Parathyroid adenoma (tissue), 2 donors: ENCODE measurements around the gene SOX18.

Source experiments
- H2AFZ ChIP-seq: fragments of 300-600 bp; sonication (generic); one replicate; pipeline ENCODE4 v1.7.0; 2017; ENCODE audit warnings: antibody characterized with exemption, mild to moderate bottlenecking
- H3K27ac ChIP-seq: fragments of 300-600 bp; sonication (generic); one replicate; pipeline ENCODE4 v1.7.0; 2017
- H3K27me3 ChIP-seq: fragments of 300-600 bp; sonication (generic); one replicate; pipeline ENCODE4 v1.7.0; 2017; ENCODE audit warnings: low read length; ENCODE audit not compliant: control insufficient read depth, insufficient read depth
- H3K36me3 ChIP-seq: fragments of 300-600 bp; sonication (generic); one replicate; pipeline ENCODE4 v1.7.0; 2017; ENCODE audit warnings: low read length; ENCODE audit not compliant: control insufficient read depth, insufficient read depth
- H3K4me1 ChIP-seq: fragments of 300-600 bp; sonication (generic); one replicate; pipeline ENCODE4 v1.7.0; 2017; ENCODE audit warnings: control low read depth
- H3K4me2 ChIP-seq: fragments of 300-600 bp; sonication (generic); one replicate; pipeline ENCODE4 v1.7.0; 2017; ENCODE audit warnings: low read length
- H3K4me3 ChIP-seq: fragments of 300-600 bp; sonication (generic); one replicate; pipeline ENCODE4 v1.7.0; 2017; ENCODE audit warnings: low read depth, low read length
- H3K79me2 ChIP-seq: fragments of 300-600 bp; sonication (generic); one replicate; pipeline ENCODE4 v1.7.0; 2017; ENCODE audit warnings: control low read depth
- H3K9ac ChIP-seq: fragments of 300-600 bp; sonication (generic); one replicate; pipeline ENCODE4 v1.7.0; 2017; ENCODE audit warnings: mild to moderate bottlenecking
- H3K9me3 ChIP-seq: fragments of 300-600 bp; sonication (generic); one replicate; pipeline ENCODE4 v1.7.0; 2017; ENCODE audit warnings: low read length; ENCODE audit not compliant: control insufficient read depth
- TF ChIP-seq, protein P1 (sequence below): fragments of 300-600 bp; sonication (generic); IDR thresholded peaks from one replicate; pipeline ENCODE4 v1.7.0; 2017; ENCODE audit warnings: antibody characterized with exemption, mild to moderate bottlenecking
- donor health status: primary hyperparathyroidism.

SOX18 gene

DNA sequence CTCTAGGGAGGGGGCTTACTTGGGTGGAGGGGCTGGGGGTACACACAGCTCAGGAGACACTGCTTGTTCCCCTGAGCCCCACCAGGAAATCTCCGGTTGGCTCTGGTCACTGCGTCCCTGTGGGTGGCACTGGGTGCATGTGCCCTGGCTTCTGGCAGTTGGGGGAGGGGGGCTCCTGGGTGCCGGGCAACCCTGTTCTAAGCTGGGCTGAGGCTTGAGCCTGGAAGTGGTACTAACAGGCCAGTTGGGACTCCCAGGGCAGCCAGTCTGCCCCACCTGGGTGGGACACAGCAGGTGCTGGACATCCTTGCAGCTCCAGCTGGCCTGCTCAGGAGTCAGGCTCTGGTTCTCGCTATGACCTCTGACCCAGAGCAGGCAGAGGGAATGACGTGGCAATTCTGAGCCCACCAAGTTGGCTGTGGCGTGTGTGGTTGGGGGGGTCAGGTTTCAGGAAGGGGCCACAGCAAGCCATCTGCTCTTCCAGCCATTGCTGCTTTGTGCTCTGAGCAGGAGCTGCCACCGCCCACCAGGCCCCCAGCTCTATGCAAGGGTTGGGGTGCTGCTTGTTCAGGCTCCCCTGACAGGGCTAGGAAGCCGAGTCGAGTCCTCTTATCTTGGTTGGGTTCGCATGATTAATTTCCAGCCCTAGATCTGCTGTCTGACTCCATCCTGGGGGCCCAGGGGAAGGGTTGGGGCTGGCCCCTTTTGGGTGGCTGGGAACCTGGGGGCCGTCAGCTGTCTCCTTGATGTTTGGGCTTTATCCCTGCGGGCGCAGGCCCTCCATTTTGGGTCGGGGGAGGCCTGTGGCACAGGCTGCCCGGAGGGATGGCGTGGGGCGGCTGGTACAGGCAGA is 12.9 kb downstream of the SOX18 start:
- Histone ChIP-seq H3K9me3 (no peaks in the 10 kb centered on the region), H2AFZ (no peak overlapping the region), H3K4me2 (no peak overlapping the region), H3K79me2 (no peaks in the 10 kb centered on the region), H3K36me3 (no peaks in the 10 kb centered on the region), H3K27ac (no peak overlapping the region), H3K4me1 (peaks cover 4% of the 10 kb centered on the region), H3K9ac (no peak overlapping the region), H3K27me3 (no peaks in the 10 kb centered on the region), H3K4me3 (no peak overlapping the region)
- TF ChIP-seq, protein P1, sequence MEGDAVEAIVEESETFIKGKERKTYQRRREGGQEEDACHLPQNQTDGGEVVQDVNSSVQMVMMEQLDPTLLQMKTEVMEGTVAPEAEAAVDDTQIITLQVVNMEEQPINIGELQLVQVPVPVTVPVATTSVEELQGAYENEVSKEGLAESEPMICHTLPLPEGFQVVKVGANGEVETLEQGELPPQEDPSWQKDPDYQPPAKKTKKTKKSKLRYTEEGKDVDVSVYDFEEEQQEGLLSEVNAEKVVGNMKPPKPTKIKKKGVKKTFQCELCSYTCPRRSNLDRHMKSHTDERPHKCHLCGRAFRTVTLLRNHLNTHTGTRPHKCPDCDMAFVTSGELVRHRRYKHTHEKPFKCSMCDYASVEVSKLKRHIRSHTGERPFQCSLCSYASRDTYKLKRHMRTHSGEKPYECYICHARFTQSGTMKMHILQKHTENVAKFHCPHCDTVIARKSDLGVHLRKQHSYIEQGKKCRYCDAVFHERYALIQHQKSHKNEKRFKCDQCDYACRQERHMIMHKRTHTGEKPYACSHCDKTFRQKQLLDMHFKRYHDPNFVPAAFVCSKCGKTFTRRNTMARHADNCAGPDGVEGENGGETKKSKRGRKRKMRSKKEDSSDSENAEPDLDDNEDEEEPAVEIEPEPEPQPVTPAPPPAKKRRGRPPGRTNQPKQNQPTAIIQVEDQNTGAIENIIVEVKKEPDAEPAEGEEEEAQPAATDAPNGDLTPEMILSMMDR, result no peak

DNA sequence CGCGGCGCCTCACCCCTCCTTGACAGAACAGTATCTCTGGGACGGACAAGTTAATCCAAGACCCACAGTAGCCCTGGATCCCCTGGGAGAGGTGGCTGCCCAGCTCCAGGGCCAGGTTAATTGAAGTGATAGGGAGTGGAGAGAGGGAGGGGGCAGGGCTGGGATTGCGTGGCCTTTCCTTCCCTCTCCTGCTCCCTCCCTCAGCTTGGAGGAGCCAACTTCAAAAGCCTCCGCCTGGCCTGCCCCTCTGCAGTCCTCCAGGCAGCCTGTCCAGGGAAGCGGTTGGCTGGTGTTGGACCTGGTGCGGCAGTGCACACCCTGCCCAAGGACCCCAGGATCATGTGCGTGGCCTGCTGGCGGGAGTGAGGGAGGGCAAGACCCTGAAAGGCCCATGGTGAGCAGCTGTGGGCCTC is 13.5 kb downstream of the SOX18 start, which contains the start of gene C20orf204:
TSS of gene C20orf204 (plus strand) at position 250 of the 413 bp plus-strand sequence. CDS start at position 392, 142 bp downstream.
- Histone ChIP-seq H3K27ac (no peak within 1 kb of the TSS), H3K27me3 (no peaks in the 10 kb centered on the region), H3K9ac (no peak within 1 kb of the TSS), H3K4me2 (no peak within 1 kb of the TSS), H3K4me1 (peaks cover 4% of the 10 kb centered on the region), H3K4me3 (no peak within 1 kb of the TSS), H3K36me3 (no peaks in the 10 kb centered on the region), H3K79me2 (no peaks in the 10 kb centered on the region), H2AFZ (no peak within 1 kb of the TSS), H3K9me3 (no peaks in the 10 kb centered on the region)
- TF ChIP-seq, protein P1, result no peak

DNA sequence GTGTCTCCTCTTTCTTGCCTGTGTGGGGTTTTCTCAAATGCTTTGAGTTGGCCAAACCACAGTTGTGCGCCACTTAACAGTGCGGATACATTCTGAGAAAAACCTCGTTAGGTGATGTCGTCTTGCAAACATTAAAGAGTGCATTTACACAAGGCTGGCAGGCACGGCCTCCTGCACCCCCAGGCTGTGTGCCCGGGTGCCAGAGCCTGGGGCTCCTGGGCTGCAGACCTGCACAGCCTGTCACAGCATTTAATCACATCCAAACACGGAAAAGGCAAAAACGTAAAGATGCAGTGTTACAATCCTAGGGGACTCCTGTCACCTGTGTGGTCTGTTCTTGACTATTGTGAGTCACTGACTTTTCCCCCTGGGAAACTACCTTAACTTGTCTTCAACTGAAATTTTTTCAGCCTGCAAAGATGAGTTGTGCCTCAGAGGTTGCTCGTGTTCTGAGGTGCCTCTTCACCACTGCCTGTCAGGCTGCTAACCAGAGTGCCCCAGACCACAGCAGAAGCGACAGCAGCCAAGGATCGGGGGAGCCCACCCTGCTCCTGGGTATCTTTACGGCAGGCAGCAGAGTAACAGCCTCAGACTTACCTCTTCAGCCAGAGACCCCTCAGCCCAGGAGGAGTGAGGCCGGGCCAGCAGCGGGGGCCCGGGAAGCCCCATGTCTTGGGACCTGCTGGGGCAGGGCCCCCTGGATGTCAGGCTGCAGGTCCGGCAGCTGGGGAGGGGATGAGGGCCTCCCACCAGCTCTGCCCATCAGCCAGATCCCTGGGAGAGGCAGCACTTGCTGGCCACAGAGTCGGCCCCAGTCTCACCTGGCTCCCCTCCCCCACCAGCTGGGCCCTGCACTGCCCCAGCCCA is 14.1 kb downstream of the SOX18 start:
- Histone ChIP-seq H3K4me3 (no peak overlapping the region), H3K36me3 (no peaks in the 10 kb centered on the region), H3K27ac (no peak overlapping the region), H3K79me2 (no peaks in the 10 kb centered on the region), H3K9me3 (no peaks in the 10 kb centered on the region), H3K4me1 (peaks cover 4% of the 10 kb centered on the region), H3K4me2 (no peak overlapping the region), H3K27me3 (no peaks in the 10 kb centered on the region), H3K9ac (no peak overlapping the region), H2AFZ (no peak overlapping the region)
- TF ChIP-seq, protein P1, result no peak

DNA sequence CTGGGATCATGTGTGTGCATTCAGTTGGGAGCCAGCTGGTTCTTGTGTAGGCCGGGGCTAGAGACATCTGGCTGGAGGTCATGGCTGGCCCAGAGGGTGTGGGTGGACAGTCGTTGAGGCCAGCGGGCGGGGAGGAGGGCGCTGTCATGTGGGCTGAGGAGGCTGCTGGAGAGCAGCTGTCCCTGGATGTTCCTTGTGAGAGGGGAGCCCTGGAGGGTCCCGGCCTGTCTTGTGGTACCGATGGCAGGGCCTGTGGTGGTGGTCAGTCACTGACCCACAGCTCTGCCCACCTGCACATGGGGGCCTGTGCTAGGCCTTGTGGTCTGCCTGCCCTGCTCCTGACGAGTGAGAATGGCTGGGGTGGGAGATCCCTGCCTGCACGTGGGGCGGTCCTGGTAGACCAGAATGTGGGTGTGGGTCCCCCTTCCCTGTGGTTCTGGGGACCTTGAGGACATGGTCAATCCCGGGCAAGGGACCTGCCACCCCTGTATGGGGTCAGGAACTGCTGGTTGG is 15.4 kb downstream of the SOX18 start:
- Histone ChIP-seq H3K4me2 (no peak overlapping the region), H3K4me3 (no peak overlapping the region), H3K9ac (no peak overlapping the region), H3K27me3 (no peaks in the 10 kb centered on the region), H2AFZ (no peak overlapping the region), H3K36me3 (no peaks in the 10 kb centered on the region), H3K27ac (no peak overlapping the region), H3K9me3 (no peaks in the 10 kb centered on the region), H3K79me2 (no peaks in the 10 kb centered on the region), H3K4me1 (no peaks in the 10 kb centered on the region)
- TF ChIP-seq, protein P1, result no peak
